Stimulated activated CD8-positive, alpha-beta memory T cell treated with anti-CD3 and anti-CD28 coated beads, Interleukin-4, amount 100 ng/mL, for 4 hours (primary cell): ENCODE data around the gene ALCAM.

Experiments
- DNase-seq, 2 donors: peaks; one replicate each; pipeline ENCODE4 v3.0.0-alpha.2; 2020; ENCODE audit warnings: low read depth in 2 of 2, low spot score in 1 of 2

ALCAM gene

DNA sequence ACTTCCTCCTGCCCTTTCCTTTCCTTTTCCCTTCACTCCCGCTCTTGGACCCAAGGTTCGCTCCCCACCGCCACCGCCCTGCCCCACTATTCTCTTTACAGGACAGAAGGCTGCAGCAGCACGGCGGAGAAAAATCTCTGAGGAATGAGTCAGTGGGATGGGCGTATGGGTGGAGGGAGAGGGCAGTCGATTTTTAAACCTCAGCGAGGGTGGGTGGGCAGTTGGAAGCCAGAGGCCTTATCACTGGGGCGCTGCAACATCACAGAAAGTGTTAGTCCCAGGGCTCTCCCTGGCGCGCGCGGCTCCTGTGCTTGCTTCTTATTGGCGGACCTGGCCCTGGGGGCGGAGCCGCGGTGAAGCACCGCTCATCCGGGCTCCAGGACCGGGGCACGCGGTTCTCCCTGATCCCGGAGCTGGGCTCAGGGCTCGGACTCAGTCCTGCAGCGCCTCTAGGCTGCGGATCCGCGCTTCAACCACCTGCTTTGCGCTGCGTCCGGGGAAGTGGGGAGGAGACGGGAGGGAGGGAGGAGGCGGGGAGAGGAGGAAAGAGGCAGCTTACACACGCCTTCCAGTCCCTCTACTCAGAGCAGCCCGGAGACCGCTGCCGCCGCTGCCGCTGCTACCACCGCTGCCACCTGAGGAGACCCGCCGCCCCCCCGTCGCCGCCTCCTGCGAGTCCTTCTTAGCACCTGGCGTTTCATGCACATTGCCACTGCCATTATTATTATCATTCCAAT is at the start of gene ALCAM:
Gene ALCAM (plus strand): TSS at position 584 of the 737 bp plus-strand sequence.
- DNase-seq: peak; percentile 52

DNA sequence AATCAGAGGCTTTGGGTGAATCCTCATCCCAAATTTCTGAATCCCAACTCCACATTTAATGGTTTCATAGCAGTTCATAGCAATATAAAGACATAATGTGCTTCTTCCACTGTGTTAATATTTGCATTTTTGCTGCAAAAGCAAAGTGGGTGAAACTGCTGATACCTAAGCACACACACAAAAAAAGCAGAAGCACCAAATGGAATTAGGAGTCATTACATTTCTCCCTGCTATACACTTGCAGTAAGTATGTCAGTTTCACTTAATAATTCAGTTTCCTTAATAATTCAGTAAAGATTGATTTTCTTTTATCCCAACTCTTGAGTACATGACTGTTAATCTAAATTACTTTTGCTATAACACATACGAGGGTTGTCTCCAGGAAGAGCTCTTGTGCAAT is 48.9 kb upstream of the ALCAM start:
- no peak for DNase-seq

DNA sequence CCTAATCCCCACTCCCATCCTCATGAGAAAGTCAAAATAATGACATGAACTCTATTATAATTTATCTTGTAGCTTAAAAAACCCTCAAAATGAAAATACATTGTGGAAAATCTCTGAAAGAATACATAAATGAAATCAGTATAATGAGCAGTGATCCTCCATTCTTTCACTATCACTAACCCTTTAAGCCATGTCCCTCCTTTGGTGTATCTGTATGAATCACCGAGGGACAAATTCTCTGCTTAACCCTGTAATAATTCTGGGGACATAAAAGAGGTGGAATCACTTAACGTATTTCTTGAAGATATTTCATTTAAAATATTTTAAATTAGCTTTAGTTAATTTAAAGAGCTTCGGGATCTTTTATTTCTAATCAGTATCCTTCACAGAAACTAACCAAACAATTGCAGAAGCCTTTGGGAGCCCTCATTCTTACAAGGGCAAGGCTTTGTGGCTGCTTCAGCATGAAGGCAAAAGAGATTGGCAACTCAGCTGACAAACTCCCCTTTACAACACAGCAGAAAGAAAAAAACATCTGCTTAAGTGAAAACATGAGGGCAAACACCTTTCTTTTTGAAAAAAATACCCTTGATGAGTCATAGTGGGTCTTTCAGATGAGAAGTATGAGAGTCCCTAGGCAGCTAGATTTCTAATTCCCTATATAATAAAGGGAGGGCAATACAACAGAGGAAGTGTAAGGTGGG is 44.0 kb upstream of the ALCAM start:
- no peak for DNase-seq

DNA sequence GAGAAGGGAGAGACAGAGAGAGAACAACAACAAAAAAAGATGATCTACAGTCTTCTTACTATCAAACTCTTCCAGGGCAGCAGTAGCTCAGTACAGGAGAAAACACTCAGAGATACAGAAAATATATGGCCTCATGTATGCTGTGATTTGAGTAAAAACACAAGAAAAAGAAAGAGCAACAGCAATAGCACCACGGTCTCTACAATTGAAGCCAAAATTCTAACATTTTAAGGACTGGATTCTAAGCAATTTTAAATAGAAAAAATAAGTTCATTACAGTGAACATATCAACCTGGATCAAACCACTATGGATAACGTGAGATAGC is 43.5 kb upstream of the ALCAM start:
- DNase-seq: no peak

DNA sequence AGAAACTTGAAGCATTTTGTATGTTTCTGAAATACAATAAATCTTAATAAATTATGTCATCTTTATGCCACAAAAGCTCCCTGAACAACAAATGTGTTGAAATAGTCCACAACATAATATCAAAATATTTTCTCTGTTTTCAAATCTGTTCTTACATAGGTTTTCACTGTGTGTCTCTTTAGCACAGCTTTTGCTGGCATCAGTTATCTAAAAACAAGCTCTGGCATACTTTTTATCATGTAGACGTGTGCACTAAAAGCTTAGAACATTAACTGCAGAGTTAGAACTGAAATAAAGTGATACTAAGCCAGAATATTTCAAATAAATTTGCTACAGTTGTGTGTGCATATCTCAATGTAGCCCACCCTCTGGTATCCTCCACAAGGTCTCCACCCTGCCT is 41.8 kb upstream of the ALCAM start:
- DNase-seq: no peak

DNA sequence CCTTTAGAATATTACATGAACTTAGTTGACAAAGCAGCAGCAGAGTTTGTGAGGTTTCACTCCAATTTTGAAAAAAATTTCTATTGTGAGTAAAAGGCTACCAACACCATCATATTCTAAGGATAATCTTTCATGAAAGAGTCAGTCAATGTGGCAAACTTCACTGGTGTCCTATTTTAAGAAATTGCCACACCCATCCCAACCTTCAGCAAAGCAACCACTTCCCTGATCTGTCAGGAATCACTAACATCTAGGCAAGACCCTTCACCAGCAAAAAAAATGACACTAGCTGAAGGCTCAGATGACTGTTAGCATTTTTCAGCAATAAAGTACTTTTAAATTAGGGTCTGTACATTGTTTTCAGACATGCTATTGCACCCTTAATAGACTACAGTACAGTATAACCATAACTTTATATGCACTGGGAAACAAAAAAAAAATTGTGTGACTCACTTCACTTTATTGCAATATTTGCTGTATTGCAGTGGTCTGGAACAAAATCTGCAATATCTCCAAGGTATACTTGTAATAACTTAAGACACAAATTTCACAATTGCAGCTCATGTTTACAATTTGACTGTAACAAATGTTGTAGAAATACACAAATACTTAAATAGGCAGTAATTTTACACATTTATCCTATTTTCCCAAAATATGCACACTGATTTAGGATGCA is 38.9 kb upstream of the ALCAM start:
- DNase-seq: no peak

DNA sequence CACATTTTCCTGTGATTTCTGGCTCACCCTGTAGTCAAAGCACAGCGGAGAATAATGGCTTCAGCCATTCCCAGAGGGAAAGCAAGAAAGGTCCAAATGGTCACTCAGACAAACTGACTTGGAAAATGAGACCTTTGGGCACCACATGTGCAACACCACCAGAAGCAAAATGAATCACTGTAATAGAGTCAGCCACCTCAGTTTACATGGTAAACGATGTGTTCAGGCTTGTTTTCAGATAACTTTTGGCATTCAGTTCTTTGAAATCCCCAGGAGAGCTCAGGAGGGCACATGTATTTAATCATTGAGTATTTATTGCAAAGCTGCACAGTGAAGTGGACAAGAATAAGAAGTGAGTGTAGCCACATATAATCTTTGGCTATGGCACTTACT is 38.4 kb upstream of the ALCAM start:
- no peak for DNase-seq

DNA sequence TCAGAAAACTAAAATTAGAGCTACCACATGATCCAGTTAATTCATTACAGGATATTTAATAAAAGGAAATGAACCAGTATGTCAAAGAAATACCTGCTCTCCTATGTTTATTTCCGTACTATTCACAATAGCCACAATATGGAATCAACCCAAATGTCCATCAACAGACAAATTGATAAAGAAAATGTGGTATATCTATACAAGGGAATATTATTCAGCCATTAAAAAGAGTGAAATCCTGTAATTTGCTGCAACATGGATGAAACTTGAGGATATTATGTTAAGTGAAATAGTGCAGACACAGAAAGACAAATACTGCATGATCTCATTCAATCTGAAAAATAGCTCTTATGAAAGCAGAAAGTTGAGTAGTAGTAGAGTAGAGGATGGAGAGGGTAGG is 33.7 kb upstream of the ALCAM start:
- DNase-seq: no peak

DNA sequence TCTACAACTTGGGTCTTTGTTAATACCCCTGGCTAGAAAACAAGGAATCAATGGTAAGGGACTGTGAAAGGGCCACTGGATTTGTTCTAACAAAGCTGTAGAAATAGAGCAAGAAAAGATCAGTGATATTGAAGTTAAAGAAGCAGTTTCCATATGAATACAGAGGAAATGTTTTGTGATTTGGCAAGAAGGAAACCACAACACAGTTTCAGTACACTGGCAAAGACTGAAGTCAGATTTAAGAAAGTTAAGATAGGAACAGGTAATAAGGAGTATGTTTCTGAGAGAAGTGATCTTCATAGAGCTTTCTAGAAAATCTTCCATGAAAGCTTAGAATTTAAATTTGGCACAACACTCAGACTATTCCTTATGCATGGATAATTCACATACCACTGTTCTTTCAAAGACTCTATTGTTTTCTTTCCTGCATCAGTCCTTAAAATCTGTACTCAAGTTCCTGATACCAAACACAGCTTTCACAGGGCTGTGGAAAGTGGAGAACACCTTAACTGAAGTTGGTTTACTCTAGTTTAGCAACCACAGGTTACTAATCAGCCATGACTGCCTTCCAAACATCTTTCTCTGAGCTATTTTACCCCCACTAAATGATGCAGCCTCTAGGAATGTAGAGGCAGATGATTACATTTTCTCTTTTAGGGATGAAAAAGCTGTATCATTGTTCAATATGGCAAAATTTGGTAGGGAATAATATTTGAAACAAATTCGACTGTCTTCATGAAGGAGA is 32.4 kb upstream of the ALCAM start:
- no peak for DNase-seq

DNA sequence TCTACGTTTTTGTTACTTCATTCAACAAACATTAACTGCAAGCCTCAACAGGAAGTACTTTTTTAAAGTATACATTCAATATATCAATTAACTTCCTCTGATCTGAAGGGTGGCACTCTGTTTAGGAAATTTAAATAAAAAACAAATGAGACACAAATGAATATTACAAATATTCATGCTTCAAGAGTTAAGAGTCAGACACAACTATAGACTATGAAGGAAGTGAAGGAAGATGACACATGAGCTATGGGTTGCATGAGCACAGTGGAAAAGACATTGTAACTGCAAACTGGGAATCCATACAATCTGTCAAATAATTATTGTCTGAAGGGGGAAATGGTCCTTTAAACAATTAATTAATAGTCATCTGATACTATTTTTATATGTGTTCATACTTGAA is 26.8 kb upstream of the ALCAM start:
- DNase-seq: no peak

DNA sequence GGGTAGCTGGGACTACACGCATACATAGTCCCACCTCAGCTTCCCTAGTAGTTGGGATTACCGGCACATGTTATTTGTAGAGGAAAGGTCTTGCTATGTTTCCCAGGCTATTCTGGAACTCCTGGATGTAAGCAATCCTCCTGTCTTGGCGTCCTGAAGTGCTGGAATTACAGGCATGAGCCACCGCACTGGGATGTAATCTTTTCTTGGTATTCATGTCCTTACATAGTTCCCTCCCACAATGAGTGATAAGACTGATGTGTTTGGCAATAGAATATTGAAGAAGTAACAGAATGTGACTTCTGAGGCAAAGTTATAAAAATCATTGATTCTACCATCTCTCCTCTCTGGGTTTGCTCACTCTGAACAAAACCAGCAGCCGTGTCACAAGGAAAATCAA is 22.7 kb upstream of the ALCAM start:
- no peak for DNase-seq

DNA sequence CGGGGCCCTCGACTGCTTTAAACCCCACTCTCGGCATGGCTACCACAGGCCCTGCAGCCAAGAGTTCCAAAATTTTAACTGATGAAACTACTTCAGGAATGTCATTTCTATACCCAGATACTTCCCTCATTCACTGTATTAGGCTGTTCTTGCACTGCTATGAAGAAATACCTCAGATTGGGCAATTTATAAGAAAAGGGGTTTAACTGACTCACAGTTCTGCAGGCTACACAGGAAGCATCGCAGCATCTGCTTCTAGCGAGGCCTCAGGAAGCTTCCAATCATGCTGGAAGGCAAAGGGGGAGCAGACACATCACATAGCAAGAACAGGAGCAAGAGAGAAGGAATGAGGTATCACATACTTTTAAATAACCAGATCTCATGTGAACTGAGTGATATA is 21.6 kb upstream of the ALCAM start:
- DNase-seq: no peak

DNA sequence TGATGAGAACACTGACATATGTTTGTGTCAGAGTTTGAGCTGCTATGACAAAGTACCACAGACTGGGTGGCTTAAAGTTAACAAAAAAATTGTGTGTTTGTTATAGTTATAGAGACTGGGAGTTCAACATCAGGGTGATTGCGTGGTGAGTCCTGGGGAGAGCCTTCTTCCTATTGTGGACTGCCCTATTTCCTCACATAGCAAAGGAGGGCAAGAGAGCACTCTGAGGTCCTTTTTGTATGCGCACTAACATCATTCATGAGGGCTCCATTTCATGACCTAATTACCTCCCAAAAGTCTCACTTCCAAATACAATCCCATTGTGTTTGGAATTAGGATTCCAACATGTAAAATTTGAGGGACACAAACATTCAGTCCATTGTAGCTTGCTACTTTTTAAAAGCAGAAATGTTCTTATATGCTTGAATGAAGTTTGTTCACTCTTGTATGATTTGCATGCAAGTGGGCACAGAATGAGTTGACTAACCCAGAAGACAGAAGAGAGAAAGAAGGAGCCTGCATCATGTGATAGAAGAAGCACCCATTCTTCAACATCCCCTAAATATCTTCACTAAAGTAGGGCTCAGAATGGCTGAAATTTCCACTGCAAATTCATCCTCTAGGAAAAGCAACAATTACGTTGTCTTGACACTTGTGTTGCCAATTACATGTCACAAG is 18.9 kb upstream of the ALCAM start:
- DNase-seq: no peak

DNA sequence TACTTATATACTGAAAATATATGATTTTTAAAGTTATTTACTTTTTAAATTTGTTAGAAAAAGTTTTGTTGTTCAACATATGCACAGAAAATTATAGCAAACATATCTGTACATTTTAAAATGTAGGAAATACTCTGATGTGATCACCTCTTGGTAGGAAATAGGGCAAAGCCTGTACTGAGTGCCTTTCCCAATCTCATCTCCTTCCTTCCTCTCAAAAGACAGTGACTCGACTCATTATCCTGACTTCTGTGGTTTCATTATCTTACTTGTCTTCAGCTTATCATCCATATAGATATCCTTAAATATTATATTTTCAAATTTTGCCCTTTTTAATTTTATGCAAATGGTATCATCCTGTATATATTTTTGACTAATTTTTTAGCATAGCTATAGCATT is 18.4 kb upstream of the ALCAM start:
- DNase-seq: no peak

DNA sequence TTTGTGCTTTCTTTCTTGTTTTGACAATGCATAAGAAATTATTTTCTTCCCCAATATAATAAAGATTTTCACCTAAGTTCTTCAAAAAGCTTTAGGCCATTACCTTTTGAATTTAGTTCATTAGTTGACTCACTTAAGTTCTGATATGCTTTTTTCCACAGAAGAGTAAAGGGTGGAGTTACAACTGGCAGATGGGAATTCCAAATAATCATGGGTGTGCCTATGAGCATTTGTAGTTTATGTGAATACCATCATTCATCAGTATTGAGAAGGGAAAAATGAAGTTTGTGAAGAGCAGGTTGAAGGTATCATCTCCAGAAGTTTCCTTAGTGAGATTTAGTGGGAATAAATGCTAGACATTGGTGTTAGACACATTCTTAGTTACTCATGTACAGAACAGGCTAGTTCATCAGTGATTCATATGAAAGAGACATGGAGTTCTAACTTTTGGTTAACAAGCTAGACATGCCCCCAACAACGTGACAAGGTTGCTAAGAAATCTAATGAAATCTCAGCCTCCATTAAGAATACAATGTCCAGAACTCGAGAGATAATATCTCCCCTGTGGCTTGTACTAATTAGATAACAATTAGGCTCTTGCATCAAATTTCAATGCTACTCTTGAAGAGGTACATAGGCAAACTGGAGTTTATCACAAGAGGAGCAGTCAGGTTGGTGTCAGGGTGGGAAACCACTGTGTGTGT is 16.9 kb upstream of the ALCAM start:
- DNase-seq: no peak

DNA sequence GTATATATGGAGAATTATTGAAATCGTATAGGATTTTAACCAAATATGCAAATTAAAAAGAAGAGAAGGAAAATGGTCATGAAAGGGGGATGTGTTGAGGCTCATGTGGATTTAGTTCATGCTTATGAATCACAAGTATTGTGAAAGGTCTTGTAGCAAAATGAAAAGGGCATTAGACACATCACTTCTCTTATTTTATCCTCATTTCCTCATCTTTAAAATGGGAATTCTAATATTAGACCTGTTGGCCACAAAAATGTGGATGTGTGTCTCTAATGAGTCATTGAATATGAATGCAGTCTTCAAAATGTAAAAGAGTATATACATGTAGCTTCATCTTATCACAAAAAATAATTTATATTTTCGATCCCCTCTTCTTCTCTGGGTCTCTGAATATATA is 14.9 kb upstream of the ALCAM start:
- DNase-seq: no peak

DNA sequence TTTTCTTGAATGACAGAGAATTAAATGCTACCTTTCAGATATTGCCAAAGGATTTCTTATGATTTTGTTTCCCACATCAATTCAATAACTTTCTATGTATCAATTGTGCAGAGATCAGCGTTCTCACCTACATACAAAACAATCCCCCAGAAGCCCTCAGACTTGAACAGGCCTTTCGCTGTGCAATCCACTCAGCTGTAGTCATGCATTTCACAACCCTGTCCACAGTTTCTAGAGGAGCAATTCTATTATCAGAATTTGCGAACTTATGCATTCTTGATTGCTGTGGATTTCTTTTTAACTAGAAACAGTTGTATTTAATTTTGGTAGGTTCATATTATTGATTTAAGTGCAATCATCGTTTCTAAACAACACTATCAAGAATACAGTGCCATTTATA is 13.7 kb upstream of the ALCAM start:
- DNase-seq: no peak

DNA sequence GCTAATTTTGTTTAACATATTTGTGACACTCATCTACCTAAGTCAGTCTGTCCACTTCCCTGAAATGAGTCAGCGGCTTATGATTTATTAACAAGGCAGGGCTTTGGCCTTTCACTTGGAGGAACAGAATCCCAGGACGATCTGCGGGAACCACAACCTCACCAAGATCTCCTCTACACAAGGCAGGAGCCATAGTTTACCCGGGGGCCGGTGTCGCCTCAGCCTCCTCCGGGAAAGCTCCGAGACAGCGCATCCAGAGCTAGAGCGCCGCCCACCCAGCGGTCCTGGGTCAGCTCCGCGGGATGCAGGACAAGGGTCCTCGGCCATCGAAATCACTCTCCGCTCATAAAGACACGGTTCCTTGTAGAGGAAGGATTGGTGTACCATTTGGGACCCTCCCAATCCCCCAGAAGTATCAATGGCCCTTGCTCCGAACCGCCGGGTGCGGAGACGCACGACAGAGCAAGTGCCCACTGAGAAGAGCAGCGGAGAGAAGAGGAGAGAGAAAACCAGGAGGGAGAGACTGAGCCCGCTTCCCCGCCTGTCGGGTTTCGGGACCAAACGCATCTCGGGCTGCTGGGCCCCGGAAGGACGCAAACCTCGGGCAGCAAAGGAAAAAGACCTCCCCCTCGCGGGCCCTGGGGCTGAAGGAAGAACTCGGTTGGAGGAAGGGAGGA is 13.1 kb upstream of the ALCAM start:
- DNase-seq: no peak

DNA sequence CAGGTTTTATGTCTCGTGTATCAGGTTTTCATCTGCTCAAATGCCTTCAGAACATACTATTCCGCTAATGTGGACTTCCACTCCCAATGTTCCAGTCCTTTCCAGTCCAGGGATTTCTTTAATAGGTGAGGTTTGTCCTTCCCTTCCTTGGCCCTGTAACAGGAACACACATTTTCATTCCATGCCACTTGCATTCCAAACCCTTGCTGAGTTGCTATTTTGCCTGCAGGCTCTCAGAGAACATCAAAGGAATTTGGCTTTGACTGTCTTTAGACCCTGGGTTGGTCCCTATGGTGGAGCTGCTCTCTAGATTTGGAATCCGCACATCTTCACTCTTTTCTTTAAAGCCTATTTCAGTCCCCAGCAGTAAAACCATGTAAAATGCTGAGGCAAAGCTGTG is 12.3 kb upstream of the ALCAM start:
- DNase-seq: no peak

DNA sequence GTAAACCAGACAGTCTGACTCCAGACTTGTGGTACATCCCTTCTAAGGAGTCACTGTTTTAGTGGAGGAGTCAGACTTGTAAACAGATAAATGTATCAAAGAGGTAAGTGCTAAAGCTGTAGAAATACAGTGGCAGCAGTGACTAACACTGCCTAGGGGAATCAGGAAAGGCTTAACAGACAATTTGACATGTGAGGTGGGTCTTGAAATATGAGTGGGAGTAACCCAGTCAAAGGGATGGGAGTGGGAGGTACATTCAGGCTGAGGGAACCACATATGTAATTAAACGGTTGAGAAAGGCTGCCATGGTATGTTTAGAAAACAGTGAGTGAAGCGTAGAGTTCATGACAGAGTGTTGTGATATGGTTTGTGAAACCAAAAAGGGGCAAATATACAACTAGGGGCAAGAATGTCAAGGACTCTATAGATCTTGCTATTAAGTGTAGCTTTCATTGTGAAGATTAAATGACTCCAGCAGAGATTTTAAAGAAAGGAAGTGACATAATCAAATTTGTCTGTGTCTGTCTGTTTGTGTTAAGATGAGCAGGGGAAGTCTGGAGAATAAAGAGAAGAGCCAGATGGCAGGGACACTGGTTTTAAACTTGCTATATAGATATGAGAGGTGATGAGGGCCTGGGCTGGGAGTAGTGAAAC is 11.2 kb upstream of the ALCAM start:
- no peak for DNase-seq
